Panc1 (cell line): Measurements from ENCODE around the gene ATF6B.

Source experiments
- TCF7L2 ChIP-seq: IDR thresholded peaks from 2 replicates; pipeline ENCODE4 v1.6.1; 2011; ENCODE audit warnings: mild to moderate bottlenecking, low read depth, low read length, inconsistent platforms
- TF ChIP-seq, protein P1 (sequence below), 2 experiments: IDR thresholded peaks; 2 replicates each; pipeline ENCODE4 v1.6.1; 2011 to 2012; ENCODE audit warnings: low read depth in 2 of 2, control low read depth in 1 of 2, low read length in 1 of 2, mild to moderate bottlenecking in 1 of 2, moderate library complexity in 1 of 2; ENCODE audit not compliant: insufficient read depth in 1 of 2
- TF ChIP-seq, protein P2 (sequence below): fragments of 450-650 bp; IDR thresholded peaks from 2 replicates; pipeline ENCODE4 v1.5.1; 2017; ENCODE audit warnings: mild to moderate bottlenecking

DNA sequence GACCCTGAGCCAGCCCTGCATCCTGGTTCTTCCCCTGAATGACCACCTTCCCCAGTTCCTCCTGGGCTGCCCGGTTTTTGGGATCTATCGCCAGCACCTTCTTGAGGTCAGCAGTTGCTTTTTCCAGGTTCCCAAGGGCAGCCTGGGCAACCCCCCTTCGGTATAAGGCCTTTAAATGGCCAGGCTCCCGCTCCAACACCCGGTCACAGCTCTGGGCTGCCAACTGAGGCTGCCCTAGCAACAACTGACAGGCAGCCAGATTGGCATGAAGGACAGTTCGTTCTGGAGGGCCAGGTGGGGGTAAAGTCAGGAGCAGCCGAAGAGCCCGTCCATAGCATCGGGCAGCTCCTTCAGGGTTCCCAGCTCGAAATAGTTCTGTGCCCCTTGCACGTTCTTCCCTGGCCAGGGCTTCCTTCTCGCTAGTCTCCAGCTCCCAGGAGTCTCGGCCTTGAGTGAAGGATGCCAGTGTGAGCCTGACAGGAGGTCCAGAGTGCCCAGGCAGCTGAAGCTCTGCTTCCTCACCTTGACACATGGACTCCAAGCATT, 778 bp upstream of the ATF6B start:
- TF ChIP-seq, protein P1, sequence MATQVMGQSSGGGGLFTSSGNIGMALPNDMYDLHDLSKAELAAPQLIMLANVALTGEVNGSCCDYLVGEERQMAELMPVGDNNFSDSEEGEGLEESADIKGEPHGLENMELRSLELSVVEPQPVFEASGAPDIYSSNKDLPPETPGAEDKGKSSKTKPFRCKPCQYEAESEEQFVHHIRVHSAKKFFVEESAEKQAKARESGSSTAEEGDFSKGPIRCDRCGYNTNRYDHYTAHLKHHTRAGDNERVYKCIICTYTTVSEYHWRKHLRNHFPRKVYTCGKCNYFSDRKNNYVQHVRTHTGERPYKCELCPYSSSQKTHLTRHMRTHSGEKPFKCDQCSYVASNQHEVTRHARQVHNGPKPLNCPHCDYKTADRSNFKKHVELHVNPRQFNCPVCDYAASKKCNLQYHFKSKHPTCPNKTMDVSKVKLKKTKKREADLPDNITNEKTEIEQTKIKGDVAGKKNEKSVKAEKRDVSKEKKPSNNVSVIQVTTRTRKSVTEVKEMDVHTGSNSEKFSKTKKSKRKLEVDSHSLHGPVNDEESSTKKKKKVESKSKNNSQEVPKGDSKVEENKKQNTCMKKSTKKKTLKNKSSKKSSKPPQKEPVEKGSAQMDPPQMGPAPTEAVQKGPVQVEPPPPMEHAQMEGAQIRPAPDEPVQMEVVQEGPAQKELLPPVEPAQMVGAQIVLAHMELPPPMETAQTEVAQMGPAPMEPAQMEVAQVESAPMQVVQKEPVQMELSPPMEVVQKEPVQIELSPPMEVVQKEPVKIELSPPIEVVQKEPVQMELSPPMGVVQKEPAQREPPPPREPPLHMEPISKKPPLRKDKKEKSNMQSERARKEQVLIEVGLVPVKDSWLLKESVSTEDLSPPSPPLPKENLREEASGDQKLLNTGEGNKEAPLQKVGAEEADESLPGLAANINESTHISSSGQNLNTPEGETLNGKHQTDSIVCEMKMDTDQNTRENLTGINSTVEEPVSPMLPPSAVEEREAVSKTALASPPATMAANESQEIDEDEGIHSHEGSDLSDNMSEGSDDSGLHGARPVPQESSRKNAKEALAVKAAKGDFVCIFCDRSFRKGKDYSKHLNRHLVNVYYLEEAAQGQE (IDR thresholded peaks at IDR 0.05; ENCODE audit: insufficient read depth in 1 of 2, low read depth in 2 of 2, low read length in 1 of 2), result no peak
- TF ChIP-seq, protein P2, sequence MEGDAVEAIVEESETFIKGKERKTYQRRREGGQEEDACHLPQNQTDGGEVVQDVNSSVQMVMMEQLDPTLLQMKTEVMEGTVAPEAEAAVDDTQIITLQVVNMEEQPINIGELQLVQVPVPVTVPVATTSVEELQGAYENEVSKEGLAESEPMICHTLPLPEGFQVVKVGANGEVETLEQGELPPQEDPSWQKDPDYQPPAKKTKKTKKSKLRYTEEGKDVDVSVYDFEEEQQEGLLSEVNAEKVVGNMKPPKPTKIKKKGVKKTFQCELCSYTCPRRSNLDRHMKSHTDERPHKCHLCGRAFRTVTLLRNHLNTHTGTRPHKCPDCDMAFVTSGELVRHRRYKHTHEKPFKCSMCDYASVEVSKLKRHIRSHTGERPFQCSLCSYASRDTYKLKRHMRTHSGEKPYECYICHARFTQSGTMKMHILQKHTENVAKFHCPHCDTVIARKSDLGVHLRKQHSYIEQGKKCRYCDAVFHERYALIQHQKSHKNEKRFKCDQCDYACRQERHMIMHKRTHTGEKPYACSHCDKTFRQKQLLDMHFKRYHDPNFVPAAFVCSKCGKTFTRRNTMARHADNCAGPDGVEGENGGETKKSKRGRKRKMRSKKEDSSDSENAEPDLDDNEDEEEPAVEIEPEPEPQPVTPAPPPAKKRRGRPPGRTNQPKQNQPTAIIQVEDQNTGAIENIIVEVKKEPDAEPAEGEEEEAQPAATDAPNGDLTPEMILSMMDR, result no peak
- TF ChIP-seq TCF7L2, result no peak
